ENCODE measurements around the gene ZNF276. TPM values are rescaled to one million over a fixed set of nuclear protein-coding genes. Genes with fewer than 3 reads are reported as not detected.
A peak's percentile ranks its signal among the peaks of the same experiment; 100 is the strongest.
"Not testable (repeated sequence)": the region's sequence is repeated elsewhere in the genome, so short reads cannot be mapped to it uniquely, and the experiment has no call there.

ZNF276 gene
- total RNA-seq, 1 donor from 2014 or later = 12.9 TPM

GRCh38 chr16:89686520-89687091, 34.7 kb upstream of the ZNF276 start, which contains the start of gene CDK10:
Gene CDK10, plus strand, starts transcription at chr16:89686689. Its CDS starts 22 bp downstream, at chr16:89686711.
- TF ChIP-seq CTCF (IDR thresholded peaks at IDR 0.05; ENCODE audit: borderline replicate concordance) = peak; percentile 11
- peak; percentile 84 for DNase-seq
- Histone ChIP-seq H3K27me3 (ENCODE audit: low read depth) (no peaks in the 10 kb centered on the region), H3K4me3 (peak within 1 kb of the TSS; percentile 95), H3K36me3 (peaks cover 8% of the 10 kb centered on the region), H3K4me1 (peaks cover 21% of the 10 kb centered on the region), H3K27ac (replicated peaks) (peak within 1 kb of the TSS; percentile 94), H3K9me3 (replicated peaks) (no peaks in the 10 kb centered on the region)
- intact Hi-C loops (cut with micrococcal nuclease) = no loop called here

GRCh38 chr16:89687092-89687940, 34.0 kb upstream of the ZNF276 start:
- Histone ChIP-seq H3K27ac (replicated peaks) (peak overlapping the region; percentile 94), H3K4me3 (peak overlapping the region; percentile 95), H3K27me3 (ENCODE audit: low read depth) (no peaks in the 10 kb centered on the region), H3K36me3 (peaks cover 15% of the 10 kb centered on the region), H3K9me3 (replicated peaks) (no peaks in the 10 kb centered on the region), H3K4me1 (peaks cover 21% of the 10 kb centered on the region)
- no peak for DNase-seq
- intact Hi-C loops (cut with micrococcal nuclease) = no loop called here
- no peak for TF ChIP-seq CTCF (IDR thresholded peaks at IDR 0.05; ENCODE audit: borderline replicate concordance)

- Histone ChIP-seq H3K9me3 (replicated peaks) (no peaks in the 10 kb centered on the region), H3K36me3 (peaks cover 26% of the 10 kb centered on the region), H3K4me1 (peaks cover 21% of the 10 kb centered on the region), H3K27me3 (ENCODE audit: low read depth) (no peaks in the 10 kb centered on the region), H3K27ac (replicated peaks) (no peak overlapping the region), H3K4me3 (no peak overlapping the region)
- intact Hi-C loops (cut with micrococcal nuclease) = no loop called here
- no peak for DNase-seq
- no peak for TF ChIP-seq CTCF (IDR thresholded peaks at IDR 0.05; ENCODE audit: borderline replicate concordance)
Observed at GRCh38 chr16:89688395-89688794, 32.9 kb upstream of the ZNF276 start.

GRCh38 chr16:89689142-89689541, 32.2 kb upstream of the ZNF276 start:
- Histone ChIP-seq H3K4me3 (no peak overlapping the region), H3K27me3 (ENCODE audit: low read depth) (no peaks in the 10 kb centered on the region), H3K9me3 (replicated peaks) (no peaks in the 10 kb centered on the region), H3K27ac (replicated peaks) (no peak overlapping the region), H3K4me1 (peaks cover 21% of the 10 kb centered on the region), H3K36me3 (peaks cover 34% of the 10 kb centered on the region)
- no peak for DNase-seq
- no peak for TF ChIP-seq CTCF (IDR thresholded peaks at IDR 0.05; ENCODE audit: borderline replicate concordance)
- intact Hi-C loops (cut with micrococcal nuclease) = no loop called here

GRCh38 chr16:89689621-89690020, 31.7 kb upstream of the ZNF276 start:
- not testable (repeated sequence) for H3K27ac ChIP-seq (replicated peaks)

More at GRCh38 chr16:89689621-89690020, 31.7 kb upstream of the ZNF276 start:
- H3K27me3 ChIP-seq (ENCODE audit: low read depth); intact Hi-C loops (cut with micrococcal nuclease); H3K4me3 ChIP-seq; H3K9me3 ChIP-seq (replicated peaks); DNase-seq: not testable (repeated sequence)
- H3K36me3 ChIP-seq = peaks cover 37% of the 10 kb centered on the region
- H3K4me1 ChIP-seq = peaks cover 21% of the 10 kb centered on the region
